GM18505 (cell line): ENCODE data around the gene MIDN.

ENCODE experiments used
- ATAC-seq: cut with Tn5 transposase; IDR thresholded peaks from one replicate; pipeline ENCODE4 v1.9.1; 2021; ENCODE audit not compliant: unreplicated experiment
- POLR2A ChIP-seq: IDR thresholded peaks from 4 replicates; pipeline ENCODE4 v1.6.1; 2011; ENCODE audit warnings: borderline replicate concordance; ENCODE audit not compliant: insufficient read depth, insufficient read length; ENCODE audit errors: extremely low read depth

MIDN gene

DNA sequence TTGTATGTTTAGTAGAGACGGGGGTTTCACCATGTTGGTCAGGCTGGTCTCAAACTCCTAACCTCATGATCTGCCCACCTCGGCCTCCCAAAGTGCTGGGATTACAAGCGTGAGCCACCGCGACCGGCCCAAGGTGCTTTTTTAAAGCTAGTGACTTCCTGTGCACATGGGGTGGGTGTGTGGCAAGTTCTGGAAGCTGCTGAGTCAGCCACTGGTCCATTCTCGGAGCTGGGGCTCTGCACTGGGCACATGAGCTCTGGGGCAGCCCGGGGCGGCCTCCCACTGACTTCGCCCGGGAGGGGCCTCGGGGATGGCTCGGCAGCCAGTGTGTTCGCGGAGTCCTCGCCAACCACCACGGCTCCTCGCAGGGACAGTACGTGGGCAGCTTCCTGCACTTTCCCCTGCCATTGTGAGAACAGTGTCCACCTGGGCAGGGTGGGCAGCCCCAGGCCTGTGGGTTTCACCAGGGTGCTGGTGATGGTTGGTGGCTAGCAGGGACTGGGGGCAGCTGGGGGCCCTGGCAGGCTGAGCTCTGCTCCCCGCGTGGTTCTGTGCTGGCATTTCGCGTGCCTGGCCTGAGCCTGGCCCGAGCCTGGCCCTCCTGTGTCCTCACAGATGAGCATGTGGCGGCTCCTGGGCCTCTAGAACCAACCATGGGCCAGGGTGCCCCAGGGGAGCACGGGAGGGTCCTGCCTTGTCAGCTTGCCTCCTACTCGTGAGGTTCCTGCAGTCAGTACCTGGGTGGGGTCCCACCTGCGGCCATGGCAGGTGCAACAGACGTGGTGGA lies 22.8 kb upstream of the MIDN start:
- TF ChIP-seq POLR2A: no peak
- ATAC-seq: no peak

DNA sequence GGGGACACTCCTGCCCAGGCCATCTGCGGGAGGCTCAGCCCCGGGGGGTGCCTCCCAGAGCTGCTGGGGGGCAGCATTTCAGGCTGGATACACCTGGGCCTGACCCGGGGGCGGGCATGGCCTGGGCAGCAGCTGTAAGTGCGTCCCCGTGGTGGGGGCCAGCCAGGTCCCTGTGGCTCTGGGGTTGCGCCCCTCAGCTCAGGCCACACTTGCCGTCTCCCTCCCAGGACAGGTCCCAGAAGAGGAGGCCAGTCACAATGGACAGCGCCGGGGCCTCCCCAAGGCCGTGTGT lies 22.2 kb upstream of the MIDN start:
- ATAC-seq: no peak
- no peak for TF ChIP-seq POLR2A

DNA sequence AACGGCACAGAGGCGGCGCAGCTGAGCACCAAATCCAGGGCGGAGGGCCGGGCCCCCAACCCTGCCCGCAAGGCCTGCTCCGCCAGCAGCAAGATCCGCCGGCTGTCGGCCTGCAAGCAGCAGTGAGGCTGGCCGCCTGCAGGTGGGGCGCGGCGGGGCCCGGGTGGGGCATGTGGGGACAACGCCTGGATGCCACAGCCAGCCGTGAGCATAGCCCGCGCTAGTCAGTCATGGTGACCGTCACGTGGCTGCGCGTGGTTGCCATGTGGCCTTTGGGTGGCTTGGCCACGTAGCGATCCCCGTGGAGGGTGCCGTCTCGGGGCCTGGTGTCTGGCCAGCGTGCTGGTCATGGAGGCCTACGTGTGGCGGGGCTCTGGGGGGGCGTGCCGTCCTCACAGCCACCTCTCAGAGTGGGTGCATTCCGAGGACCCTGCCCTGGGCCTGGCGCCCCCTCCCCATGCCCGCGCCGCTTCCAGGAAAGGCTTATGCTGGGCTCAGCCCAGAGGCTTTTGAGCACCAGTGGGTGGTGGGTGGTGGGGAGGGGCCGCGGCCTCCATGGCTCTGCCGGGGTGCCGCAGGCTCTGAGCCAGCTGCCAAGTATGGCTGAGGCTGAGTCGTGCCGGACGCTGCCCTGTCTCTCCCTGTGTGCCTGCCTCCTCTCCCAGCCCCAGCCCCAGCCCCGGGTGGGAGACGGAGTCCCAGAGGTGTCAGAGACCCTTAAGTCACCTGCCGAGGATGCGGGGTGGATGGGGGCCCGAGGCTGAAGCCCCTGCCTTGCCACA lies 21.7 kb upstream of the MIDN start:
- ATAC-seq: no peak

DNA sequence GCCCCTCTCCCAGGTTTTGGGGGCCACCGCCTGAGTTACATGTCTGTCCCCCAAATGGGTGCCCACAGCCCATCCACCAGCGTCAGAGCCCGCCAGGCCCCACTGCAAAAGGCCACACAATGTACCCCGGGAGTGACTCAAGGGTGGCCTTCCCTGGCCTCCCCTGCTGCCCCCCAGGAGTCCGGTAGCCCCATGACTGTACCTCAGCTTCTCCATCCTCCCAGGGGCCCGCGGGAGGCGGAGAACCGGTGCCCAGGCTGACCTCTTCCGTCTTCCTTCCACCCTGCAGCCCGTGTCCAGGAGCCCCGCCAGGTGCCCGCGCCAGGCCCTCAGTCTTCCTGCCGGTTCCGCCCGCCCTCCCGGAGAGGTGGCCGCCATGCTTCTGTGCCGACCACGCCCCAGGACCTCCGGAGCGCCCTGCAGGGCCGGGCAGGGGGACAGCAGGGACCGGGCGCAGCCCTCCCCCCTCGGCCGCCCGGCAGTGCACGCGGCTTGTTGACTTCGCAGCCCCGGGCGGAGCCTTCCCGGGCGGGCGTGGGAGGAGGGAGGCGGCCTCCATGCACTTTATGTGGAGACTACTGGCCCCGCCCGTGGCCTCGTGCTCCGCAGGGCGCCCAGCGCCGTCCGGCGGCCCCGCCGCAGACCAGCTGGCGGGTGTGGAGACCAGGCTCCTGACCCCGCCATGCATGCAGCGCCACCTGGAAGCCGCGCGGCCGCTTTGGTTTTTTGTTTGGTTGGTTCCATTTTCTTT lies 20.9 kb upstream of the MIDN start:
- TF ChIP-seq POLR2A: no peak
- ATAC-seq: no peak

More for the DNA sequence above, 21.7 kb upstream of the MIDN start:
- no peak for TF ChIP-seq POLR2A

DNA sequence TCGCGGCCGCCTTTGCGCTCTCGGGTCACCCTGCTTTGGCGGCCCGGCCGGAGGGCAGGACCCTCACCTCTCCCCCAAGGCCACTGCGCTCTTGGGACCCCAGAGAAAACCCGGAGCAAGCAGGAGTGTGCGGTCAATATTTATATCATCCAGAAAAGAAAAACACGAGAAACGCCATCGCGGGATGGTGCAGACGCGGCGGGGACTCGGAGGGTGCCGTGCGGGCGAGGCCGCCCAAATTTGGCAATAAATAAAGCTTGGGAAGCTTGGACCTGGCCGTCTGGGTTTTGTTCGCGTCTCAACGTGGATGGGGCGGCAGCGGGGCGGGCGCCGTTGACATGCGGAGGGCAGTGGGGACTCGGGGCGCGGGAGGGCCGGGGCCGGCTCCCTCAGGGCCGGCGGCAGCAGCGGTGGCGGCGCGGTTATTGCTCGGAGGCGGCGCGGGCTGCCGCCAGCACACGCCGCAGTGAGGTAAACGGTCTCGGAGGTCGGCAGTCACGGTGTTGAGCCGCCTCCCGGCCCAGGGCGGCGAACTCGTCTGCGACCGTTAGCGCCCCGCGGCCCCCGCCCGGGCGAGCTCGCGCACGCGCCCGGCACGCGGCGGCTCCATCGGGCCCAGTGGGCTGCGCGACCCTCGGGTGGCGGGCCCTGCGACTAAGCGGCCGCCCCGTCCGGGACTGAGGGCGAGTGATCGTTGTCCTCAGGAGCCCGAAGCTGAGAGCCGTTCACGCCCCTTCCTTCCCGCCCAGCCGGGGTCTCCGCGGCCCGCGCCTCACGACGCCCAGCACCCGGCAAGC lies 20.0 kb upstream of the MIDN start:
- TF ChIP-seq POLR2A: no peak
- no peak for ATAC-seq

DNA sequence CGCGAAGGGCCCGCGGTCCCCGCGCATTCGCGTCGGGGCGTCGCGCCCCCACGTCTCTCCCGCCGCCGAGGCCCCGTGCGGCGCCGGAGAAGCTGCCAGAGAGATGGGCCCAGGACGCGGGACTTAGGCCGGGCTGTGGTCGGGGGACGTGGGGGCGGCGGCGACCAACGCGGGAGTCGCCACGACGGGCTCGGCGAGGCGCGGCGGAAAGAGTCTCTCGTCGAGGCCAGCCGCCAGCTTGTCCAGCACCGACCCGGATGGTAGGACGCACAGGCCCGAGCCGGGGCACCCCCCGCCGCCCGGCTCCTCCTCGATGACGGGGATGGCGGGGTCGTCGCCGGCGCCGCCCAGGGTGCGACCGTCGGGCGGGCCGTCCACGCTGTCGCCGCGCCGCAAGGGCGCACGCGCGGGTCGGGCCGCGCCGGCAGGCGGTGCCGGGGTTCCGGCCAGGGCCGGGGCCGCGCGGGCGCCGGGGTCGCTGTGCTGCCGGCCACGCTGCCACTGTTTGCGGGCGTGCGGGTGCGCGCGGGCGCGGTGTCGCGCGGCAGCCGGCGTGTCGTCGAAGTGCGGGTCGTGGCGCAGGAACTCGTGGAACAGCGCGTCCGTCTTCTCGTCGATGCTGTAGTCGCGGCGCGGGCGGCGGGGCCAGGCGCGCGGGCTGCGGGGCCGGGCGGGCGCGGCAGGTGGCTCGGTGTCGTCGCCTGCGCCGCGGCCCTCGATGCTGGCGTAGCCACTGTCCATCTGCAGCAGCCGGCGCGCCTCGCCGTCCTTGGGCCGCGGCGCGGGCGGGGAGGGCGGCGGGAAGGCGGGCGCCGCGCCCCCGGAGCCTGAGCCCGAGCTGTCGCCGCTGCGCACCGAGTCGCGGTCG lies 19.1 kb upstream of the MIDN start:
- TF ChIP-seq POLR2A: no peak
- no peak for ATAC-seq

DNA sequence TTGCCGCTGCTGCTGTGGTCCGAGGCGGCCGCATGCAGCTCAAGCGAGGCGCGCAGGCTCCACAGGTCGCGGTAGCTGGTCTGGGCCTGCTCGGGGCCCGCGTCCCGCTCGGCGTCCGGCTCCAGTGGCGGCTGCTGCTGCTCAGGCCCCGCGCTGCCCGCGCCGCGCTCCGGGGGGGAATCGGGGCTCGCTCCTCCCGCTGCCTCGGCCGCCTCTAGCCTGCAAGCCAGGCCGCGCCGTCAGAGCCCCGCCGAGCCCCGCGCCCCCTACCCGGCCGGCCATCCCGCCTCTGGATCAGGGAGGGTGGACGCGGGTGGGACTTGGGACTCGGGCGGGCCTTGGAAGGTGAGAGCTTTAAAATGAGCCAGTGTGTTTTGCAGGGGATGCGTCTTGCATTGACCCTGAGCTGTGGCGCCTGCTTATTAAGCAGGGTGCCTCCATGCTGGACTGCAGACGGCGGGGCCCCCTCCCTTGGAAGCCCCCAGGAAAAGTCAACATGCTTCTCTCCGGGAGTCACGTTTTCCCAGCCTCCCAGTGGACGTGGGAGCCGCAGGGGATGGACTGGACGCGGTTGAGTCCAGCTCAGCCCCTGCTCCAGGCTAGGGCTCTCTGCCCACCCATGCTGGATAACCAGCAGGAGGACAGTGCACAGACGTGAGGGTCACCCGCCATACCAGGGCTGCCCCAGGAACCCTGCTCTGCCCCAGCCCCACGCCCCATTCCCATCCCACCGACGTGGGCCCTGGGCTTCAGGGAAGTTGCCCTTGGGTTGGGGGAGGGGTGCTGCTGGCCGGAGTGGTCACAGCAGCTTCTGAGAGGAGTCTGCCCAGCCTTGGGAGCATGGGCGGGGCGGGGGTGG lies 18.2 kb upstream of the MIDN start:
- TF ChIP-seq POLR2A: no peak
- no peak for ATAC-seq

DNA sequence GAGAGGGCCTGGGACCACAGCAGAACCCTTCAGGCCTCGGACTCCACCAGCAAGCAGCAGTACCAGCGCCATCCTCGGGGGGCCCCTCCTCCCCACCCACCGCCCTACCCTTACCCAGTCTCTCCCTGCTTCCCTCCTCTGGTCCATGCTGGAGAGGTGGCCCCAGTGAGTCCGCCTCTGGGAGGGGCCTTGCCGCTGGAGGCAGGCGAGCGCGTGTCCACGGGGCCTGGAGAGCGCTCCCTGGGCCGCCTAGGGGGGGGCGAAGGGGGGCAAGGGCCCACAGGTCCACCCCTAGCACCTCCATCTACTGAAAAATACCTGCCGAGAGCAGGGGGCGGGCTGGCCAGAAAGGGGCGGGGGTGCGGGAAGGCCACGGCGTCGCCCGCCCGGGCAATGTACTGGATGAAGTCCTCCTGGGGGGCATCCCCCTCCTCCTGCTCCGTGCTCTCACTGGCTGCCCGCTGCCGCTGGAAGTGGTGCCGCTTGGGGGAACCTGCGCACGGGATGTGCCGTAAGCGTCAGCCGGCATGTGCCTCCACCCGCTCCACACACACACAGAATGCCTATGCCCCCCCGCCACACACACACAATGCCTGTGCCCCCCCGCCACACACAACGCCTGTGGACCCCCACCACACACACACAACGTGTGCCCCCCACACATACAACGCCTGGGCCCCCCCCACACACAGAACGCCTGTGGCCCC lies 17.4 kb upstream of the MIDN start:
- no peak for TF ChIP-seq POLR2A
- ATAC-seq: no peak

DNA sequence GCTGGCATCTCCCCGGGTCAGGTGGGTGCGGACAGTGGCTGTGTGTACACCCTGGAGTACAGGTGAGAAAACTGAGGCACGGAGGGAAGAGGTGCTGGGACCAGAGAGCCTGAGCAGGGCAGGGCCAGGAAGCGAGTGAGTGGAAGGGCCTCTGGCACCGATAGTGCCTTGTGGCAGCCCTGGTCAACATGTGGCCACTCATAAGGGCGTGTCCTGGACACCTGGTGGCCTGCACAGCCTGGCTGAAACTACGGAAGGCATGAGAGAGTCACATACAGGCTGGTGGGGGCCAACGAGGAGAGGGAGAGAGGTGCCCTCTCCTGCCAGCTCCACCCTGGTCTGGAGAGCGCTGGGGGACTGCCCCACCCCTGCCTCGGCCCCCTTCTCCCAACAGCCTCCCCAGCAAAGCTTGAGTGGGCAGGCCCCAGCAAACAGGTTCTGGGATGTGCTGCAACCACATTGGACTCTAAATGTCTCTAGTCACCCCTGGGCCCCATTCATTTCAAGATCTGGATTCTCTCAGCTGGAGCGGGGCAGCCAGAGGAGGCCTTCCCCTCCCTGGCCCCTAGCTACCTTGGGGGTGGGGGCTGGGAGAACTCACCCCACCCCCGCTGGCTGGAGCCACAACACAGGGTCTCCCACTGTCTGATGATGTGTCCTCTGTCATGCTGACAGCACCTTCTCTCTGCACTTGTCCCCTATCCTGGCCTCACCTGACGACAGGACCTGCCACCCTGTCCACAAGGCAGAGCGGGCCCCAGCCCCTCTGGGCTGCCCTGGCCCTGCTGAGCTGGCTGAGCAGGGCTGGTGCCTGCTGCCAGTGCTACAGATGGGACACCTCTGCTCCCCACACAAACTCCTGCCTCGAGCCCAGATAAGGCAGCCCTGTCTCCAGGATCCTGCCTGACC lies 16.4 kb upstream of the MIDN start:
- ATAC-seq: no peak
- TF ChIP-seq POLR2A: no peak

DNA sequence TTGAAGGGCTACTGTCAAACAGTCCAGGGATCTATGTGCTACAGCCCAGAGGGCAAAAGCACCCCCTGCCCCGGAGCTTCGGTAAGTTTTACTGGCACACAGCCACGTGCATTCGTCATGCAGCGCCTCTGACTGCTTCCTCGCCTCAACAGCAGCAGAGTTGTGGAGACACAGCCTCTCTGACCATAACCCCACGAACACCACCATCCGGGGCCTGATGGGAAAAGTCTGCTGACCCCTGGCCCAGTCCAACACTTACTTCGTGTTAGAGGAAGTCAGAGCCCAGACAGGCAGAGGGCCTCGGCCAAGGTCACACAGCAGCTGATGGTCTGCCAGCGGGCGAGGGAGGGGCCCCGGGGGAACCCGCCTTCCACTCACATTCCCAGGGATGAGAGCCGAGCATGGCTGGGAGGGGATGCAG lies 15.7 kb upstream of the MIDN start:
- TF ChIP-seq POLR2A: no peak
- ATAC-seq: no peak
